HG02852 (cell line): ENCODE data around the gene DIDO1.
A peak's percentile ranks its signal among the peaks of the same experiment; 100 is the strongest.
"Not testable (repeated sequence)": the region's sequence is repeated elsewhere in the genome, so short reads cannot be mapped to it uniquely, and the experiment has no call there.

Experiments used
- ATAC-seq: cut with Tn5 transposase; IDR thresholded peaks from one replicate; pipeline ENCODE4 v1.9.1; 2021; ENCODE audit warnings: mild to moderate bottlenecking, moderate library complexity; ENCODE audit not compliant: unreplicated experiment

Gene DIDO1

GRCh38 chr20:62880935-62881661 is 45.2 kb downstream of the DIDO1 start:
- no peak for ATAC-seq

GRCh38 chr20:62880147-62880934 is 46.0 kb downstream of the DIDO1 start:
- no peak for ATAC-seq

- ATAC-seq: no peak
Measured at GRCh38 chr20:62879275-62880146, 46.8 kb downstream of the DIDO1 start.

- no peak for ATAC-seq
Measured at GRCh38 chr20:62878244-62879038, 47.9 kb downstream of the DIDO1 start.

GRCh38 chr20:62876902-62877816 is 49.1 kb downstream of the DIDO1 start:
- ATAC-seq: no peak

GRCh38 chr20:62876501-62876901 is 49.8 kb downstream of the DIDO1 start:
- no peak for ATAC-seq

- no peak for ATAC-seq
Measured at GRCh38 chr20:62875419-62876361, 50.6 kb downstream of the DIDO1 start.

- ATAC-seq: no peak
Measured at GRCh38 chr20:62874964-62875344, 51.4 kb downstream of the DIDO1 start.

- ATAC-seq: not testable (repeated sequence)
Measured at GRCh38 chr20:62873681-62874031, 52.6 kb downstream of the DIDO1 start.

- no peak for ATAC-seq
Measured at GRCh38 chr20:62873280-62873679, 53.0 kb downstream of the DIDO1 start.

- ATAC-seq: no peak
Measured at GRCh38 chr20:62872862-62873261, 53.4 kb downstream of the DIDO1 start.

GRCh38 chr20:62872184-62872847 is 54.0 kb downstream of the DIDO1 start:
- no peak for ATAC-seq

- ATAC-seq: no peak
Measured at GRCh38 chr20:62864207-62864606, 62.1 kb downstream of the DIDO1 start.

GRCh38 chr20:62861726-62862336 is 64.5 kb downstream of the DIDO1 start, which contains the start of gene TCFL5:
TSS of gene TCFL5 (minus strand) at chr20:62861822. CDS start at chr20:62861670, 152 bp downstream.
- ATAC-seq: peak; percentile 61

GRCh38 chr20:62860924-62861691 is 65.2 kb downstream of the DIDO1 start:
- peak; percentile 42 for ATAC-seq

GRCh38 chr20:62860391-62860923 is 65.8 kb downstream of the DIDO1 start:
- no peak for ATAC-seq
